Cardiac fibroblast (primary cell): ENCODE measurements around the gene USH2A.

ENCODE experiments used
- DNase-seq, 2 donors: peaks; one replicate each; pipeline versions ENCODE4 v3.0.0 to v3.0.0-alpha.2; 2010; ENCODE audit warnings: low read depth in 2 of 2
- H3K4me3 ChIP-seq, 2 donors: replicated peaks in 1 of 2; 1 replicate in 1 of 2; 2 replicates in 1 of 2; pipeline ENCODE4 v1.5.1; 2011; ENCODE audit warnings: low read depth in 2 of 2, low read length in 2 of 2, mild to moderate bottlenecking in 2 of 2, moderate library complexity in 1 of 2
- TF ChIP-seq, protein P1 (sequence below): IDR thresholded peaks from one replicate; pipeline ENCODE4 v1.5.1; 2011; ENCODE audit warnings: low read depth, mild to moderate bottlenecking, low read length, inconsistent platforms

The USH2A gene

DNA sequence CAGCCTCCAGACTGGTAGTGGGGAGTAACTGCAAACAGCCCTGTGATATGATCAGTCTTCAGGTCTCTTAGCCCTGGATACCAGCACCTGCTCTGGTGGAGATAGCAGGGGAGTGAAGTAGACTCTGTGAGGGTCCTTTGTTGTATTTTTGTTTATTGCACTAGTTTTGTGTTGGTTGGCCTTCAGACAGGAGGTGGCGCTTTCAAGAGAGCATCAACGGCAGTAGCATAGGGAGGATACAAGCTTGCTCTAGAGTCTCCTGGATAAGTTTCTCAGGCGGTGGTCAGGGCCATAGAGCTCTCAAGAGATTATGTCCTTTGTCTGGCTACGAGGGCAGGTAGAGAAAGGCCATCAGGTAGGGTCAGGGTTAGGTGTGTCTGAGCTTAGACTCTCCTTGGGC lies 116.4 kb downstream of the USH2A start:
- no peak overlapping the region for H3K4me3 ChIP-seq
- TF ChIP-seq, protein P1, sequence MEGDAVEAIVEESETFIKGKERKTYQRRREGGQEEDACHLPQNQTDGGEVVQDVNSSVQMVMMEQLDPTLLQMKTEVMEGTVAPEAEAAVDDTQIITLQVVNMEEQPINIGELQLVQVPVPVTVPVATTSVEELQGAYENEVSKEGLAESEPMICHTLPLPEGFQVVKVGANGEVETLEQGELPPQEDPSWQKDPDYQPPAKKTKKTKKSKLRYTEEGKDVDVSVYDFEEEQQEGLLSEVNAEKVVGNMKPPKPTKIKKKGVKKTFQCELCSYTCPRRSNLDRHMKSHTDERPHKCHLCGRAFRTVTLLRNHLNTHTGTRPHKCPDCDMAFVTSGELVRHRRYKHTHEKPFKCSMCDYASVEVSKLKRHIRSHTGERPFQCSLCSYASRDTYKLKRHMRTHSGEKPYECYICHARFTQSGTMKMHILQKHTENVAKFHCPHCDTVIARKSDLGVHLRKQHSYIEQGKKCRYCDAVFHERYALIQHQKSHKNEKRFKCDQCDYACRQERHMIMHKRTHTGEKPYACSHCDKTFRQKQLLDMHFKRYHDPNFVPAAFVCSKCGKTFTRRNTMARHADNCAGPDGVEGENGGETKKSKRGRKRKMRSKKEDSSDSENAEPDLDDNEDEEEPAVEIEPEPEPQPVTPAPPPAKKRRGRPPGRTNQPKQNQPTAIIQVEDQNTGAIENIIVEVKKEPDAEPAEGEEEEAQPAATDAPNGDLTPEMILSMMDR: no peak
- DNase-seq: no peak

DNA sequence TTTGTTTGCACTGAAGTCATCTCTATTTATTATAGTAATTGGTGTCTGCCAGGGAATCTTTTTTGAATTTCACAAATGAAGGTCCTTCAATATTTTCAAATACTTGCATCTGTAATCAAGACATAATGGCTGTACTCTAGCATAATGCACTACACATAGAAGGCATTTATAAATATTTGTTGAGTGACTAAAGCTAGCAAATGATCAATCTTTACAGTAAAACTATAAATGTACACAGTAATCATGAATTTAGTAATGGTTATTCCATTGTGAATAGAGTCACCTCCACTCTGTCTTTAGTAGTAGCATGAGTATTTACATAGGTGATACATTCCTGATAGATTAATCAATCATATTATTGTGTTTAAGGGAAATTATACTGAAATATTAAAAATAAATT lies 119.6 kb downstream of the USH2A start:
- H3K4me3 ChIP-seq: no peak overlapping the region
- no peak for DNase-seq
- TF ChIP-seq, protein P1: no peak

DNA sequence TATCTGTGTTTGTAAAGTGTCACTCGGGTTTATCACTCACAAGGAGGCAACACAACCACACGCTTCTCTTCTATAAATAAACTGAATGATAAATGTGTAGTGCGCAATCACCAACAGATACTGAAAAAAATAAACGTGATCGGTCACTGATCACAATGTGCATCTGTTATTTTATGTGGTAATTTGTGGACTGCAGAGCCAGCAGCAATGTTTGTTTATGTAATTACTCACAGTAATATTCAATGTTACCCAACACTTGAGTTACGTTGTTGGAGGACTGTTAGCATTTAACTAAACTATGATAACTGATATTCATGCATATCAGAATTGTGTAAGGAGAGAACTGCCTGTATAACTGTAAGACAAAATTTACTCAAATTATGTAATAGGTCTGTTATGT lies 129.6 kb downstream of the USH2A start:
- H3K4me3 ChIP-seq: no peak overlapping the region
- TF ChIP-seq, protein P1: no peak

DNA sequence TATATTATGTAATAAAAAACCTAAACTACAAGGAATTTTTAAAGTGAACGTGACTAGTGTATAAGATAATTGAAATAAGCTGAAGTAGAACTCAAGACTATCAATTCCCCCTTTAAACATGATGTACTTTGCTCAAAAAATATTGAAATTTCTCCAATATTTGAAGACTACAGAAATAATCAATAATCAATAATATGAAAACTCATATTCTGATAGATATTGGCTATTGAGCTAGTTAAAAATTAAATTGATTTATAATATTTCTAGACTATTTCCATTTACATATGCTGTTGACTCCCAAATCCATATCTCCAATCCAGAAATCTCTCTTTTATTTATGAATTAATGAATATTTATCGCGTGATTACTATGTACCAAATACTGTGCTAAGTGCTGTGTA lies 133.2 kb downstream of the USH2A start:
- TF ChIP-seq, protein P1: no peak
- DNase-seq: no peak

More for the DNA sequence above, 129.6 kb downstream of the USH2A start:
- peak; percentile 2 to 54 for DNase-seq

DNA sequence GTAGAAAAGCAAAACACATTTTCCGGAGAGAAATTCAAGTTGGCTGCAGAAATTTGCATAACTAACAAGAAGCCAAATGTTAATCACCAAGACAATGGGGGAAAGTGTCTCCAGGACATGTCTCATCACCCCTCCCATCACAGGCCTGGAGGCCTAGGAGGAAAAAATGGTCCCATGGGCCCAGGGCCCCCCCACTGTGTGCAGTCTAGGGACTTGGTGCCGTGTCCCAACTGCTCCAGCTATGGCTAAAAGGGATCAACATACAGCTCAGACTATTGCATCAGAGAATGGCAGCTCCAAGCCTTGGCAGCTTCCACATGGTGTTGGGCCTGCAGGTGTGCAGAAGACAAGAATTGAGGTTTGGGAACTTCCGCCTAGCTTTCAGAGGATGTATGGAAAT lies 138.2 kb downstream of the USH2A start:
- DNase-seq: no peak
- TF ChIP-seq, protein P1: no peak
- H3K4me3 ChIP-seq: no peak overlapping the region

More for the DNA sequence above, 133.2 kb downstream of the USH2A start:
- H3K4me3 ChIP-seq: no peak overlapping the region

DNA sequence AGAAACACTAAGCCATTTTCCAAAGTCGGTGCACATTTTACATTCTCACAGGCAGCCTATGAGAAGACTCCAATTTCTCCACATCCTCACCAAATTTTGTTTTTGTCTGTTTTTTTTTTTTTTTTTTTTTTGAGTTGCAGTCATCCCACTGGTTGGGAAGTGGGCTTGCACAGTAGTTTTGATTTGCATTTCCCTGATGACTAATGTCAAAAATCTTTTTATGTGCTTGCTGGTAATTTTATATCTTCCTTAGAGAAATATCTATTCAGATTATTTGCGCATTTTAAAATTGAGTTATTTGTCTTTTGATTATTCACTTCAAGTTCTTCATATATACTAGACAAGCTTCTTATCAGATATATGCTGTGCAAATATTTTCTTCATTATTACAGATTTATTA lies 141.5 kb downstream of the USH2A start:
- TF ChIP-seq, protein P1: no peak
- H3K4me3 ChIP-seq: no peak overlapping the region
- no peak for DNase-seq

DNA sequence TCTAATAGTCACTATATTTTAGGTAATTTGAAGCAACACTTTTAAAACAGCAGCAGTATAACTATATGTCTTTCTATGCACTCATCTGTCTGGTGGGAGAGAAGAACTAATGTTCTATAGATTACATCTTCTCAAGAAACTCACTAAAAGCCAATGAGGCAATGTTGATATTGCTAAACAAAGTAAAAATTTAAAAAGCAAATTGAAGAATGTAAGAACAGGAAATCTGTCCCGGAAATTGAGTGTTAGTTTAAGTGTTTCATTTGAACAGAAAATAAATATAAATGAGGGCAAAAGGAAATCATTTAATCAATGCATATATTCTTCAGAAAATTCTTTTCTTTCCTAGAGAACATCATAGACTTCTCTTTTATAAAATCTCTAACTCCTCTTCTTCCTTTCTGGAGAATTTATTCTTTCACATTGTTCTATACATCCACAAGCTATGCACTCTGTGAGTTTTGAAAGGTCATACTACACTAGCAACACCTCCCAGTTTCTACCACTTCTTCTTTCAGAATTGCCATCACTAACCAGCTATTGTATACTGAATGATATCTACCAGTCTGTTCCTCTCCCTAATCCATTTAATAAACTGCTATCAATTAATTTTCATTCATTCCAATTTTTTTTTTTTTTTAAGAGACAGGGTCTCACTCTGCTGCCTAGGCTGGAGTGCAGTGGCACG lies 153.0 kb downstream of the USH2A start:
- DNase-seq: no peak
- TF ChIP-seq, protein P1: no peak
- no peak overlapping the region for H3K4me3 ChIP-seq
